CD4-positive, alpha-beta T cell (primary cell): ENCODE data around the gene RAB17. TPM values are rescaled to one million over a fixed set of nuclear protein-coding genes. Genes with fewer than 3 reads are reported as not detected.
A peak's percentile ranks its signal among the peaks of the same experiment; 100 is the strongest.

Source experiments
- ATAC-seq: fragments of 200-7000 bp; cut with Tn5 transposase; one replicate; pipeline ENCODE4 v1.10.0; 2022; ENCODE audit warnings: mild to moderate bottlenecking; ENCODE audit not compliant: poor library complexity
- CTCF ChIA-PET: fragments of 350-600 bp; sonication (Branson Sonifier 250); formaldehyde crosslinking; loops from one replicate; lab custom pipeline; 2021; ENCODE audit warnings: antibody characterized with exemption, inconsistent platforms; lab: Charles Lee
- POLR2A ChIA-PET: fragments of 350-600 bp; sonication (Branson Sonifier 250); formaldehyde crosslinking; loops from one replicate; lab custom pipeline; 2021; ENCODE audit warnings: antibody characterized with exemption, inconsistent platforms; lab: Charles Lee
- DNase-seq, 14 experiments: peaks; one replicate each; pipeline ENCODE4 v3.0.0-alpha.2; 2013 to 2020; ENCODE audit warnings: mixed read lengths in 2 of 14
- H3K27ac ChIP-seq, 2 donors: one replicate each; pipeline versions ENCODE4 v1.5.1 to v1.7.0; 2013; ENCODE audit warnings: low read length in 2 of 2, low read depth in 1 of 2, mild to moderate bottlenecking in 1 of 2
- H3K27me3 ChIP-seq, 2 experiments: 1 replicate in 1 of 2; 2 replicates in 1 of 2; pipeline versions ENCODE4 v1.6.1 to v1.7.0; 2013; ENCODE audit warnings: low read length in 2 of 2, control low read depth in 1 of 2, mild to moderate bottlenecking in 1 of 2, moderate library complexity in 1 of 2; ENCODE audit not compliant: insufficient read depth in 2 of 2, control insufficient read depth in 1 of 2
- H3K36me3 ChIP-seq: one replicate; pipeline ENCODE4 v1.6.1; 2013; ENCODE audit warnings: low read length, control low read depth; ENCODE audit not compliant: insufficient read depth
- H3K4me1 ChIP-seq: one replicate; pipeline ENCODE4 v1.6.1; 2013; ENCODE audit warnings: low read length, control low read depth; ENCODE audit not compliant: insufficient read depth
- H3K4me3 ChIP-seq: one replicate; pipeline ENCODE4 v1.5.1; 2013; ENCODE audit warnings: mild to moderate bottlenecking, low read length, moderate library complexity
- H3K9me3 ChIP-seq, 2 experiments: 1 replicate in 1 of 2; 2 replicates in 1 of 2; pipeline versions ENCODE4 v1.6.1 to v1.7.0; 2013; ENCODE audit warnings: low read length in 2 of 2, mild to moderate bottlenecking in 2 of 2, control low read depth in 1 of 2, moderate library complexity in 1 of 2; ENCODE audit not compliant: control insufficient read depth in 1 of 2, insufficient read depth in 1 of 2
- H3K27ac Mint-ChIP-seq: one replicate; pipeline ENCODE4 v1.8.0; 2020; ENCODE audit warnings: mixed read lengths
- H3K27me3 Mint-ChIP-seq: one replicate; pipeline ENCODE4 v1.8.0; 2021; ENCODE audit warnings: mixed read lengths
- H3K36me3 Mint-ChIP-seq: one replicate; pipeline ENCODE4 v1.8.0; 2021; ENCODE audit warnings: low read depth, mixed read lengths
- H3K4me1 Mint-ChIP-seq: one replicate; pipeline ENCODE4 v1.8.0; 2021; ENCODE audit warnings: low read depth, mixed read lengths
- H3K4me3 Mint-ChIP-seq: one replicate; pipeline ENCODE4 v1.8.0; 2020; ENCODE audit warnings: mild to moderate bottlenecking, mixed read lengths
- H3K9me3 Mint-ChIP-seq: one replicate; pipeline ENCODE4 v1.8.0; 2020; ENCODE audit warnings: mixed read lengths
- CTCF ChIP-seq: fragments of 200-600 bp; IDR thresholded peaks from one replicate; pipeline ENCODE4 v1.8.0; 2022; ENCODE audit warnings: antibody characterized with exemption, mild to moderate bottlenecking
- intact Hi-C, 2 experiments: fragments of 100-400 bp; cut with DNase I in 1 of 2; cut with micrococcal nuclease in 1 of 2; formaldehyde crosslinking; loops; one replicate each; pipeline versions ENCODE4 v1.15.1 to v1.9.0; 2023 to 2025; cut with DNase I, micrococcal nuclease
- total RNA-seq, 174 experiments: library from RNA in 2 of 174; stranded (reverse) in 2 of 174; gene quantifications; one replicate each; pipeline ENCODE4 v1.2.3 and lab custom pipeline; 2021 to 2026

RAB17 gene
- total RNA-seq, 2 experiments from 2014 or later: not detected

- H3K36me3 Mint-ChIP-seq: no peaks in the 10 kb centered on the region
- peak overlapping the region; percentile 46 for H3K4me3 ChIP-seq
- intact Hi-C loops: loop anchor here in 1 of 2 experiments (5.0 kb wide), 1 partner anchor 35 kb away; no protein-coding TSS in a partner anchor
- TF ChIP-seq CTCF: no peak
- no peaks in the 10 kb centered on the region for H3K9me3 Mint-ChIP-seq
- peaks cover 39% of the 10 kb centered on the region for H3K4me1 Mint-ChIP-seq
- no peak for DNase-seq
- CTCF ChIA-PET: interaction anchor here (1.0 kb wide), 1 partner anchor 47 kb away, joined by 4 read pairs; no protein-coding TSS in a partner anchor
- H3K4me3 Mint-ChIP-seq: peak overlapping the region; percentile 93
- no peaks in the 10 kb centered on the region for H3K36me3 ChIP-seq
- H3K27me3 Mint-ChIP-seq: peaks cover 20% of the 10 kb centered on the region
- no peaks in the 10 kb centered on the region for H3K9me3 ChIP-seq
- no peak overlapping the region for H3K27ac ChIP-seq
- peaks cover 20% of the 10 kb centered on the region for H3K4me1 ChIP-seq
- H3K27ac Mint-ChIP-seq: peak overlapping the region; percentile 19
- POLR2A ChIA-PET: interaction anchor here (0.7 kb wide), 1 partner anchor 9 kb away, joined by 5 read pairs; no protein-coding TSS in a partner anchor
- ATAC-seq: peak; percentile 21
- H3K27me3 ChIP-seq: peaks cover 7 to 9% of the 10 kb centered on the region in 2 experiments
Observed at GRCh38 chr2:237626813-237627440, 36.4 kb upstream of the RAB17 start.

GRCh38 chr2:237625777-237626176 is 35.2 kb upstream of the RAB17 start:
- intact Hi-C loops: loop anchor here in 1 of 2 experiments (5.0 kb wide), 1 partner anchor 37 kb away; no protein-coding TSS in a partner anchor
- Histone ChIP-seq H3K36me3 (no peaks in the 10 kb centered on the region), H3K4me3 (no peak overlapping the region), H3K27ac (no peak overlapping the region), H3K27me3 (peaks cover 7 to 9% of the 10 kb centered on the region in 2 experiments), H3K4me1 (peaks cover 20% of the 10 kb centered on the region), H3K9me3 (no peaks in the 10 kb centered on the region)
- DNase-seq (no peak), ATAC-seq (no peak)
- peaks cover 13% of the 10 kb centered on the region for H3K27me3 Mint-ChIP-seq
- peak overlapping the region; percentile 93 for H3K4me3 Mint-ChIP-seq
- peaks cover 39% of the 10 kb centered on the region for H3K4me1 Mint-ChIP-seq
- H3K9me3 Mint-ChIP-seq: no peaks in the 10 kb centered on the region
- H3K27ac Mint-ChIP-seq: peak overlapping the region; percentile 19
- POLR2A ChIA-PET: no interaction called here
- no peaks in the 10 kb centered on the region for H3K36me3 Mint-ChIP-seq
- CTCF ChIA-PET: no interaction called here
- TF ChIP-seq CTCF: no peak

- Mint-ChIP-seq H3K9me3 (no peaks in the 10 kb centered on the region), H3K36me3 (no peaks in the 10 kb centered on the region), H3K27me3 (peaks cover 13% of the 10 kb centered on the region), H3K4me3 (peak overlapping the region; percentile 93), H3K4me1 (peaks cover 37% of the 10 kb centered on the region), H3K27ac (peak overlapping the region; percentile 19)
- intact Hi-C loops: loop anchor here in 1 of 2 experiments (5.0 kb wide), 1 partner anchor 37 kb away; no protein-coding TSS in a partner anchor
- ChIA-PET POLR2A (no interaction called here), CTCF (no interaction called here)
- DNase-seq (peak in 1 of 14 experiments; percentile 31), ATAC-seq (no peak)
- H3K36me3 ChIP-seq: no peaks in the 10 kb centered on the region
- H3K27ac ChIP-seq: no peak overlapping the region
- no peak overlapping the region for H3K4me3 ChIP-seq
- no peak for TF ChIP-seq CTCF
- H3K27me3 ChIP-seq: peaks cover 7 to 9% of the 10 kb centered on the region in 2 experiments
- H3K4me1 ChIP-seq: peaks cover 18% of the 10 kb centered on the region
- H3K9me3 ChIP-seq: no peaks in the 10 kb centered on the region
Observed at GRCh38 chr2:237625216-237625705, 34.7 kb upstream of the RAB17 start.
